HFFc6 (cell line): Measurements from ENCODE around the gene CDK11B. TPM values are rescaled to one million over a fixed set of nuclear protein-coding genes. Genes with fewer than 3 reads are reported as not detected.
"Not testable (repeated sequence)": the region's sequence is repeated elsewhere in the genome, so short reads cannot be mapped to it uniquely, and the experiment has no call there.

Experiments used
- DNase-seq: peaks from one replicate; pipeline ENCODE4 v3.0.0-alpha.2; 2018
- H3K27ac Mint-ChIP-seq: 2 replicates; pipeline ENCODE4 v1.8.0; 2020; ENCODE audit warnings: mild to moderate bottlenecking, mixed read lengths
- H3K27me3 Mint-ChIP-seq: 2 replicates; pipeline ENCODE4 v1.8.0; 2021; ENCODE audit warnings: mild to moderate bottlenecking, moderate library complexity, mixed read lengths; ENCODE audit not compliant: insufficient read depth
- H3K36me3 Mint-ChIP-seq: 2 replicates; pipeline ENCODE4 v1.8.0; 2021; ENCODE audit warnings: low read depth, mixed read lengths
- H3K4me1 Mint-ChIP-seq: 2 replicates; pipeline ENCODE4 v1.8.0; 2020; ENCODE audit warnings: low read depth, mixed read lengths
- H3K4me3 Mint-ChIP-seq: 2 replicates; pipeline ENCODE4 v1.8.0; 2020; ENCODE audit warnings: mild to moderate bottlenecking, moderate library complexity, mixed read lengths
- H3K9me3 Mint-ChIP-seq: 2 replicates; pipeline ENCODE4 v1.8.0; 2020; ENCODE audit warnings: mild to moderate bottlenecking, mixed read lengths
- long read RNA-seq: library from polyadenylated mRNA; unstranded; transcript quantifications from one replicate; pipeline ENCODE4 v2.0.0, GENCODE V29; 2019
- total RNA-seq, 6 experiments: library from RNA; stranded (reverse); fragmentation: NEBNext Ultra II Directional; extraction: Animal tissue kit (Norgen Biotek cat#: 25700); gene quantifications; 2 replicates in 1 of 6; 3 replicates in 5 of 6; pipeline ENCODE4 v1.2.3, GENCODE V29; 2021
- TF ChIP-seq, protein P1 (sequence below): fragments of 200-600 bp; sonication (generic); IDR thresholded peaks from 2 replicates; pipeline ENCODE4 v1.5.0; 2021; ENCODE audit warnings: antibody characterized with exemption, mild to moderate bottlenecking

Gene CDK11B
- 10 to 100 TPM; 21.6 to 27.5 (median 24.8) TPM for total RNA-seq
- long read RNA-seq, partial matches to known transcripts, result 26 of 29 reads
- long read RNA-seq, other reads (novel, unspliced or antisense), result 3 of 29 reads

DNA sequence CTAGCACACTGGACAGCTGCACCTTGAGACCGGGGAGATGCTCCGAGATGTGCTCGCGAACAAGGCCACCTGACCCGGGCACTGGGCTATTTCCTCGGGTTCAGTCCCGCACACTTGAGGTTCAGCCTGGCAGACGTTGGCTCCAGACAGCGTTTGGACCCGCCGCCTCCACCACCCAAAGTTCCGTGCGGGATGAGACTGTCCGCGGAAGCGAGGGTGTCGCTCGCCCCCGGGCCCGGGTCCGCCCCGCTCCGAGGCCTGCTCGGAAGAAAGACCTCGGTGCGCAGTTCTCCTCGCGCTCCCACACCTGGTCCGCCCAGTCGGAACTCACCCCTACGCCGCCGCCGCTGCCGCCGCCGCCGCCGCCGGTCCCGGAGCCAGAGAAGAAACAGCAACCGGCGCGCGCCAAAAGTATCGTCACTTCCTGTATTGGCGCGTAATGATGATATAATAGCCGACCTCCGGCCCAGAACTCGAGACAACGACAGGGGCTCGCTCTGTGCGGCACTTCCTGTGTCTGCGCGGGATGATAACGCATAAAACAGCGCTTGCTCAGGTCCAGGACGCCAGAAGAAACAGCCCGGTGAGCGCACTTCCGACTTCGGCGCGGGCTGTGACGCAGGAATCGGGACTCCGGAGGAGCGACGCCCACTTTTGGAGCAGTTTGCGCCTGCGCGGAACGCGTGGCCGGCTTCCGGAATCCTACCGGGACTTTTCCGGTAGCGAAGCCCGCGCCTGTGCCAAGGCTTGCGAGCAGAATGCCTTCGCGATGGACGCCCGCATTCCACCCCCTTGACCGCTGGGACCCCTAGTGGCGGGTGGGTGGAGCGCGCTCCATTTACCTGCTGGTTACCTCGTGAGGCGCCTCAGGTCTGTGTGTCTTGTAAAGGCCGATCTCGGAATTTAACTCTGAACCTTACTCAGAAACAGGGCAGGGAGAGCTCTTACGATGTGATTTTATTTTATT is at the start of gene CDK11B:
CDK11B (minus strand) TSS at position 422 of the 967 bp plus-strand sequence. CDS start 1,519 bp downstream, outside the sequence.
- H3K4me3 Mint-ChIP-seq, result peak within 1 kb of the TSS; percentile 90
- peaks cover 17% of the 10 kb centered on the region for H3K4me1 Mint-ChIP-seq
- not testable (repeated sequence) for H3K27me3 Mint-ChIP-seq, H3K36me3 Mint-ChIP-seq, H3K9me3 Mint-ChIP-seq
- H3K27ac Mint-ChIP-seq, result peak within 1 kb of the TSS; percentile 99
- peak; percentile 98 for DNase-seq
- TF ChIP-seq, protein P1, sequence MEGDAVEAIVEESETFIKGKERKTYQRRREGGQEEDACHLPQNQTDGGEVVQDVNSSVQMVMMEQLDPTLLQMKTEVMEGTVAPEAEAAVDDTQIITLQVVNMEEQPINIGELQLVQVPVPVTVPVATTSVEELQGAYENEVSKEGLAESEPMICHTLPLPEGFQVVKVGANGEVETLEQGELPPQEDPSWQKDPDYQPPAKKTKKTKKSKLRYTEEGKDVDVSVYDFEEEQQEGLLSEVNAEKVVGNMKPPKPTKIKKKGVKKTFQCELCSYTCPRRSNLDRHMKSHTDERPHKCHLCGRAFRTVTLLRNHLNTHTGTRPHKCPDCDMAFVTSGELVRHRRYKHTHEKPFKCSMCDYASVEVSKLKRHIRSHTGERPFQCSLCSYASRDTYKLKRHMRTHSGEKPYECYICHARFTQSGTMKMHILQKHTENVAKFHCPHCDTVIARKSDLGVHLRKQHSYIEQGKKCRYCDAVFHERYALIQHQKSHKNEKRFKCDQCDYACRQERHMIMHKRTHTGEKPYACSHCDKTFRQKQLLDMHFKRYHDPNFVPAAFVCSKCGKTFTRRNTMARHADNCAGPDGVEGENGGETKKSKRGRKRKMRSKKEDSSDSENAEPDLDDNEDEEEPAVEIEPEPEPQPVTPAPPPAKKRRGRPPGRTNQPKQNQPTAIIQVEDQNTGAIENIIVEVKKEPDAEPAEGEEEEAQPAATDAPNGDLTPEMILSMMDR, result peak; percentile 68

DNA sequence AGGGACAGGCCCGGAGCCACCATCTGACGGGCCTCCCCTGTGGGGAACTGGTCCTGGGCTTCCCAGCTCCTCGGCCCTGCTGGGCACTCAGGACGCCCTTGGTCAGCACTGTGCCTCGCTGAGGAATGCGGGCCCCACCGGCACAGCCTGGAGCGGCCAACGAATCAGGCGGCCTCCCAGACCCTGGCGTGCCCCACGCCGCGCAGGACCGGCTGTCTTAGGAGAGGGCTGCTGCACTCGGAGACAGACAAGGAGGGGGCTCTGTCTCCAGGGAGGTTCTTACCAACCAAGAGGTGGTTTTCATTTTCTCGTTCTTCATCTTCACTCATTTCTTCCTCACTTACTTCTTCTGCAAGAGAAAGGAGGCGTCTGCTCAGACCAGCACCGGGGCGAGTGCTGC is 49.1 kb upstream of the CDK11B start:
- H3K36me3 Mint-ChIP-seq, H3K4me3 Mint-ChIP-seq, H3K9me3 Mint-ChIP-seq, H3K27me3 Mint-ChIP-seq, DNase-seq, H3K27ac Mint-ChIP-seq, H3K4me1 Mint-ChIP-seq: not testable (repeated sequence)

DNA sequence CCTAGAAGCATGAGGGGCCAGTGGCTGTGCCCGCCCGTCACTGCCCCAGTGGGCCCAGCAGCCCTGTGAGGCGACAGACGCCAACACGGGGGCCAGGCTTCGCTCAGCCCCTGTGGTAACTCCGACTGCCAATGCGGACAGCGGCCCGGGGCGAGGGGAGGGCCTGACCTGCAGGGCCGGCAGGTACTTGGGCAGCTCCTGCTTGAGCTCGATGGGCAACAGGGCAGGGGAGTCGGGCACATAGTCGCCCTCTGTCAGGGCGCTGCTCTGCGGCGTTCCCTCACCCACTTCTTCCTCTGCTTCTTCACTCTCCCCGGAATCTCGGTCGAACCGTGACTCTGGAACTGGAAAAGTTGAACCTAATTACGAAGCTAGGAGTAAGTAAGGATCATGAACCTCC is 48.4 kb upstream of the CDK11B start:
- not testable (repeated sequence) for H3K27ac Mint-ChIP-seq, DNase-seq, H3K4me3 Mint-ChIP-seq, H3K27me3 Mint-ChIP-seq, H3K4me1 Mint-ChIP-seq, H3K9me3 Mint-ChIP-seq, H3K36me3 Mint-ChIP-seq

DNA sequence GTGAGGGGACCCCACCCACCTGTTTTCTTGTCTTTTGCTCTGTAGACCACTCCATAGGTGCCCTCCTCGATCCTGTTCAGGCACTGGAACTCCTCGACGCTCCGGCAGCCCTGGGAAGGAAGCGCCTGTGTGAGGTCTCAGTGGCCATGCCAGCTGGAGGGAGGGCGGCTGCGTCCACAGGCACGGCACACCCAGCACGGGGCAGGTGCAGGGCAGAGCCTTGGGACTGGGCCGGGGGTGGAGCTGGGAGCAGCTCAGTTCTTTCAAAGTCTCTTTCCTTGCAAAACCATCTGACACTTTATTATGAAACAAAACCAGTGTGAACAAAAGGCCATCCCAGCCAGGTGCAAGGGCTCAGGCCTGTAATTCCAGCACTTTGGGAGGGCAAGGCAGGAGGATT is 46.8 kb upstream of the CDK11B start:
- H3K36me3 Mint-ChIP-seq, H3K9me3 Mint-ChIP-seq, H3K4me1 Mint-ChIP-seq, DNase-seq, H3K27ac Mint-ChIP-seq, H3K4me3 Mint-ChIP-seq, H3K27me3 Mint-ChIP-seq: not testable (repeated sequence)

DNA sequence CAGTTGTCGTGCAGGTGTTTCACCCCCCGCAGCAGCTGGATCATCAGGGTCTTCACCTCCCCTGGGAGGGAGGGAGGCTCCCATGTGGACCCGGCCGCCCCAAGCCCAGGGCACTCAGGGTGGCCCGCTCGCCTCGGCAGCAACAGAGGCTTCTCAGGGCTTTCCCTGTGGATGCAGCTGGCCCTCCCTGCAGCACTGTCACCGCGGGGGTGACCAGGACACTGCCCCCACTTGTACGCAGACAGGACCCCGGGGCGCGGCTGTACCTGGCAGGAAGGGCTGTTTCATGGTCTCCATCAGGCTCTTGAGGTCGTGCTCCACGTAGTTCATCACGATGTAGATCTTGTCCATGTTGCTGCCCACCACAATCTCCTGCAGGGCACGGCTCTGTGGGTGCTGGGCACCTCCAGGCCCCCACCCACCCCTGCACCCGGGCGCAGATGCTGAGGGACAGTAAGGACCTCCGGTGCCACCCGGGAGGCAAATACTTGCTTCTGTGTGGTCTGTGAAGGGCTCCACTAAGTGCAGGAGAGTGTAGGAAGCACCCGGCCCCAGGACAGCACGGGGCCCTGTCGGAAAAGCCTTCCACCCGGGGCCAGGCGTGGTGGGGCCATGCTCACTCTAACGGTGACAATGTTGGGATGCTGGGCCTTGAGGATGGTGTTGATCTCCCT is 45.6 kb upstream of the CDK11B start:
- not testable (repeated sequence) for H3K27me3 Mint-ChIP-seq, H3K27ac Mint-ChIP-seq, H3K36me3 Mint-ChIP-seq, H3K9me3 Mint-ChIP-seq, H3K4me3 Mint-ChIP-seq, DNase-seq, H3K4me1 Mint-ChIP-seq

DNA sequence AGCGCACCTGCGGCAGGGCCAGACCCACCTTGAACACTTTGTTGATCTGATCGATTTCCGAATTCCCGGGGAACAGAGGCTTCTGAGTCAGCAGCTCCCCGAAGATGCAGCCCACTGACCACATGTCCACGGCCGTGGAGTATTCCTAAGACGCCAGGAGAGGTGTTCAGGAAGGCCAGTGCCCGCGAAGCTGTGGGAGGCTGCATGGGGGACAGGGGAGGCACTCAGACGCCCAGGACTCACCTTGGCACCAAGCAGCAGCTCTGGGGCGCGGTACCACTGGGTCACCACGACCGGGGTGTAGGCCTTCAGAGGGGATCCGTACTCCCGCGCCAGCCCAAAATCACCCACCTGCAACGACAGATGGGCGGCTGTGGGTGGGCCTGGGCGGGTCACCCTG is 45.0 kb upstream of the CDK11B start:
- no peaks in the 10 kb centered on the region for H3K4me1 Mint-ChIP-seq
- no peaks in the 10 kb centered on the region for H3K9me3 Mint-ChIP-seq
- H3K27me3 Mint-ChIP-seq, result no peaks in the 10 kb centered on the region
- H3K4me3 Mint-ChIP-seq, result no peak overlapping the region
- no peak for DNase-seq
- H3K27ac Mint-ChIP-seq, result no peak overlapping the region
- TF ChIP-seq, protein P1, result no peak
- no peaks in the 10 kb centered on the region for H3K36me3 Mint-ChIP-seq

DNA sequence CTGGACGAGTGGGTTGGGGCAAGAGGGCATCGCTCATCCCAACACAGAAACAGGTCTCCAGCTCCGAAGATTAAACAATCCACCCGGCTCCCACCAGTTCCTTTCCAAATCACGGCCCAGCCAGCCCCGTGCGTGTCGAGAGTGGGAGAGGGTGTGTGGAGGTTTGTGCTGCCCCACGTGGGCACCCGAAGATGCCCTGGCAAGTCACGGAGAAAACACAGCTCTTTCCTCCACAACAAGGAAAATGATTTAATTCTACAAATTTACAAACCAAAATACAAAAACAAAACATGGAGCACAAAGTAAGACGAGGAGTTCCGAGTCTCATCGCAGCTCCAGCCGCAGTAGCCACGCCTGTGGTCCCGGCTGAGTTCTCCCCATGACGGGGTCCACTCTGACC is 43.7 kb upstream of the CDK11B start:
- not testable (repeated sequence) for H3K36me3 Mint-ChIP-seq, H3K4me3 Mint-ChIP-seq, DNase-seq, H3K4me1 Mint-ChIP-seq, H3K27me3 Mint-ChIP-seq, H3K27ac Mint-ChIP-seq, H3K9me3 Mint-ChIP-seq

DNA sequence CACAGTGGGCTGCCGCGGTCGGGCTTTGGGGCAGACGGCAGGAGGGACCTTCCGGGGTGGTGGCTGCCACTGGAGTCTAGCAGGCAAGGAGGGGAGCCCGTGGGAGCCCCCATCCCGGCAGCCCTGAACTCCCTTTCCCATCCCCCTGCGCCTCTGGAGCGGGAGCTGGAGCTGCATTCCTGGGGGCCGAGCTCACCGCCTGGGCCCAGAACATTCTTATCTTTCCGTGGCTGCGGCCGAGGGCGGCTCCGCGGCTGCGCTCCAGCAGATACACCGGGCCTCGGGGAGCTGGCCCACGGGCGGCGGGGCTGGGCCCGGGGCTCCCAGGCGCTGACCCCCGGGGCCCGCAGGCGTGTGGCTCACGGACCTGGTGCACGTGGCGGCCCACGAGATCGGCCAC is 41.8 kb upstream of the CDK11B start:
- H3K4me1 Mint-ChIP-seq, result not testable (repeated sequence)

DNA sequence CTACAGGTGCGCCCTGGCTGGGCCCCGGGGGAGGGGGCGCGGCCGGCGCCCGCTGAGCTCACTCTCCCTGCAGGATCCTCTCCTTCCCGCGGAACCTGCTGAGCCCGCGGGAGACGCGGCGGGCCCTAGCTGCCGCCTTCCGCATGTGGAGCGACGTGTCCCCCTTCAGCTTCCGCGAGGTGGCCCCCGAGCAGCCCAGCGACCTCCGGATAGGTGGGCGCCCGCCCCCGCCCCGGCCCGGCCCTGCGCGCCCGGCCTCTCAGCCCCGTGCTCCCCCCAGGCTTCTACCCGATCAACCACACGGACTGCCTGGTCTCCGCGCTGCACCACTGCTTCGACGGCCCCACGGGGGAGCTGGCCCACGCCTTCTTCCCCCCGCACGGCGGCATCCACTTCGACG is 41.3 kb upstream of the CDK11B start:
- H3K27me3 Mint-ChIP-seq, H3K4me1 Mint-ChIP-seq, DNase-seq, H3K27ac Mint-ChIP-seq, H3K4me3 Mint-ChIP-seq, H3K9me3 Mint-ChIP-seq, H3K36me3 Mint-ChIP-seq: not testable (repeated sequence)

More for the DNA sequence above, 41.8 kb upstream of the CDK11B start:
- not testable (repeated sequence) for H3K9me3 Mint-ChIP-seq, H3K4me3 Mint-ChIP-seq, H3K27me3 Mint-ChIP-seq, H3K36me3 Mint-ChIP-seq, DNase-seq, H3K27ac Mint-ChIP-seq

DNA sequence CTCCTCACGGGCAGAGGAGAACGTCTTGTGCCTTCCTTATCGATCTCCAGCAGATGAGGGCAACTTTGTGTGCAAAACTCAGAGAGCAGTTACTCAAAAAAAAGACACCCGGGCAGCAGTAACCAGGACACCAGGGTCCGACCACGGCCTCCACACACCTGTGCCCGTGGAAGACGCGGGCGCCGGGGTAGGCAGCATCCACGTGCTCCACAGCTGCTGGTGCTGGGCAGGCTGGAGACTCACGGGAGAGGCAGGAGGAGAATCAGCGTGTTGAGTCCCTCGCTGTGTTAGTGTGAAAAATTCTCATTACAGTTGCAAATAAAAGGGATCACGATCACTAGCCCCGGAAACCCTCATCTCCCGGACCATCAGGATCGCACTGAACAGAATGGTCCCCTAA is 40.3 kb upstream of the CDK11B start:
- not testable (repeated sequence) for H3K27ac Mint-ChIP-seq, H3K36me3 Mint-ChIP-seq, H3K9me3 Mint-ChIP-seq, H3K27me3 Mint-ChIP-seq, H3K4me1 Mint-ChIP-seq, DNase-seq, H3K4me3 Mint-ChIP-seq

DNA sequence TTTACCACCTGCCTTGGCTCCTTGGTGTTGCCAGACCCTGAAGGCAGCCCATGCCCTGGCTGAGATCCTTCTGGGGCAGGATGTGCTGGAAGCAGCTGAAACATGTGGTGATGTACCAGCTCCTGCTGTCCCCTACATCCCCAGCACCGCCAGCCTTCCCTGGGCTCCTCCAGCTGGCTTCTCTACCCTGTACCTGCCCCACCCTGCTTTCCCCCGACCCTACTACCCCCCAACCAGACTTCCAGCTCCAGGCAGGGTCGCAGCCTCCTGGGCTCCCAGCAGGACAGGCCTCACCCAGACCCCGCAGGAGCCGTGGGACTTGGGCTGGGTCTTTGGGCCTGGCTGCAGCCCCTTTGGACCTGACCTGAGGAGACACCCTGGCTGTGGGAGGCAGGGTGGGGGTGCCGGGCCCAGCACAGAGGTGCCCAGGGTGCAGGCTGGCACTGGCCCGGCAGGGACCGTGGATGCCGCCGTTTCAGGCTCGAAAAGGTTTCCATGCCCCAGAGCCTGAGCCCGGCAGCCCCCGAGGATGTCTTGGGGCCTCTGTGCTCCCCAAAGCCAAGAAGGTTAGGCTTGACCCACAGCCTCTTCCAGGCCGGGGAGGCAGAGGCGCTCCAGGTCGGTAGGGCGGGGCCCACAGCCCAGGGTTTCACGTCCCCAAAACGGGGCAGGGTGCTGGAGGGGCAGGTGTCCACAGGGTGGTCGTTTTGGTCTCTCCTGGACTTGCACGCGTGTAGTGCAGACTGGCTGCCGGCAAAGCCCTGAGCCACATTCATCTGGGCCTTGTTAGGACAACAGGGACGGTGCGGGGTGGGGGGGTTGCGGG is 38.8 kb upstream of the CDK11B start:
- not testable (repeated sequence) for H3K9me3 Mint-ChIP-seq, H3K4me3 Mint-ChIP-seq, H3K4me1 Mint-ChIP-seq, H3K36me3 Mint-ChIP-seq, H3K27me3 Mint-ChIP-seq, DNase-seq, H3K27ac Mint-ChIP-seq
